ENCODE results near the gene MSI2. TPM values are rescaled to one million over a fixed set of nuclear protein-coding genes. Genes with fewer than 3 reads are reported as not detected.

MSI2 gene
- total and polyA plus RNA-seq, 9 of the 15 experiments (the other 6 are each of a cell fraction or from before 2014, with no cell fraction given) = 4.6 to 61.8 (median 42.4) TPM

DNA sequence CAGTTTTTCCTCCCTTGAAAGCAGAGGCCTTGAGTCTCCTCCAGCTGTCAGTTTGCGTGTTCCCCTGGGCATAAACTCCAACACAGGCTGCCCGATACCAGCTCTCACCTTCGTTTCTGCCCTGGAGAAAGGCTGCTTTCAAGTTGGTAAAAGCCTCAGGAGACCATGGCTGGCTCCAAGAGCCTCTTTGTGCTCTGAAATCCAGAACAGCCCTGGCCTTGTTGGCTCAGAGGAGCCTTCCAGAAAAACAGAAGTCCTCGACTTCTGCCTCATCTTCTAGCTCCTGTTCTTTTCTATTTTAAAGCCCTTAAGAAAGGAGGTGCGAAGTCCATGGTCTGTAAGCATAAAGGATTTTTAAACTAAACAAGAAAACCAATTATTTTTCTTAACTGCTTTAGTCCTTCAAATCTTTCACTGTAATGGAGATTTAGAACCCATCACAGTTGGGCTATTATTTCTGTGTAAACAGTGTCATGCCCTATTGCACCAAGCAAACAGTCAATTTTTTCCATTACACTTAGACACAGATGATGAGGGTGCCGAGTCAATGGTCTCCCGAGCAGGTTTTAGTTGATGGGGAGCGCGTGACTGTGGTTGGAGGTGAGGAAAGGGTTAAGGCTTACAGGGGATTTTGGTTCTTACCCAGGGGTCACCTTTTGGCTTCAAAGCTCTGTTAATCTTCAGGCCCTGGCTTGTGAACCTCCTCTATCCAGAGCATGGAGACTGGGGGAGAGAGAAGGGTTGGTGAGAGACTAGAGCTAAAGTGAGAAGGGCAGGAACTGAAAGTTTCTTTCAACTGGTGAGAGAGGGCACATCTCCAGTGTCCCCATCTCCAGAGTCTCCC is 212.8 kb downstream of the MSI2 start:
- H3K9me1 ChIP-seq (ENCODE audit: control insufficient read depth, insufficient read depth, low read length) = no peaks in the 10 kb centered on the region
- no TSS peak for BruUV-seq (replicated peaks)
- H3K4me1 ChIP-seq (replicated peaks in 1 of 2; ENCODE audit: control insufficient read depth in 2 of 2, insufficient read depth in 2 of 2, low read length in 2 of 2) = no peaks in the 10 kb centered on the region
- H3K79me2 ChIP-seq (ENCODE audit: control insufficient read depth, insufficient read depth, low read length) = no peaks in the 10 kb centered on the region
- CTCF ChIA-PET (ENCODE audit: low intra/inter-chr PET ratio) = no interaction called here
- no peak for DNase-seq (ENCODE audit: extremely low read depth in 1 of 4, low spot score in 3 of 4)
- H3K27me3 ChIP-seq (ENCODE audit: control insufficient read depth in 2 of 2, insufficient read depth in 2 of 2, low read length in 2 of 2) = no peaks in the 10 kb centered on the region
- H3K4me3 ChIP-seq = no peak overlapping the region
- no peak for TF ChIP-seq E2F6 (IDR thresholded peaks at IDR 0.05; ENCODE audit: borderline replicate concordance in 1 of 2, extremely low read depth in 1 of 2, insufficient read depth in 1 of 2, insufficient read length in 1 of 2, low read depth in 1 of 2, low read length in 1 of 2, poor library complexity in 1 of 2, severe bottlenecking in 1 of 2)
- TF ChIP-seq ZNF134 (CRISPR knock-in tag; conservative IDR thresholded peaks at IDR 0.05) = no peak
- TF ChIP-seq, protein P1, sequence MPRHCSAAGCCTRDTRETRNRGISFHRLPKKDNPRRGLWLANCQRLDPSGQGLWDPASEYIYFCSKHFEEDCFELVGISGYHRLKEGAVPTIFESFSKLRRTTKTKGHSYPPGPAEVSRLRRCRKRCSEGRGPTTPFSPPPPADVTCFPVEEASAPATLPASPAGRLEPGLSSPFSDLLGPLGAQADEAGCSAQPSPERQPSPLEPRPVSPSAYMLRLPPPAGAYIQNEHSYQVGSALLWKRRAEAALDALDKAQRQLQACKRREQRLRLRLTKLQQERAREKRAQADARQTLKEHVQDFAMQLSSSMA (CRISPR knock-in tag; IDR thresholded peaks at IDR 0.05) = no peak
- no peak overlapping the region for H3K4me2 ChIP-seq (ENCODE audit: insufficient read depth, low read length)
- no peak overlapping the region for H2AFZ ChIP-seq (ENCODE audit: low read depth, low read length)
- no peak overlapping the region for H3K27ac ChIP-seq (ENCODE audit: extremely low read depth, low read depth, low read length)
- WGBS (ENCODE audit: insufficient coverage, low coverage, missing lambda C conversion rate) = 75% methylated on average over 8 of the region's 9 CpGs
- H4K20me1 ChIP-seq (replicated peaks; ENCODE audit: control insufficient read depth, insufficient read depth, low read length) = peaks cover 11% of the 10 kb centered on the region; the same call in 1 of the 2 replicates
- no peaks in the 10 kb centered on the region for H3K36me3 ChIP-seq (ENCODE audit: control insufficient read depth, insufficient read depth, low read length)
- H3K9ac ChIP-seq (ENCODE audit: insufficient read depth in 1 of 2, low read depth in 2 of 2, low read length in 2 of 2) = no peak overlapping the region
- FAIRE-seq = no peak
- in situ Hi-C loops (cut with MboI) = no loop called here
- intact Hi-C loops (cut with micrococcal nuclease) = no loop called here
- ATAC-seq = no peak
- POLR2A ChIA-PET = interaction anchor here (0.8 kb wide), 1 partner anchor 212 kb away, joined by 3 read pairs; no protein-coding TSS in a partner anchor
- H3K9me3 ChIP-seq (replicated peaks; ENCODE audit: control insufficient read depth, insufficient read depth, low read depth, low read length) = no peaks in the 10 kb centered on the region

All from K562 (cell line).